Stimulated activated CD8-positive, alpha-beta memory T cell treated with anti-CD3 and anti-CD28 coated beads, Interleukin-12 subunit alpha, Interleukin-12 subunit beta, amount 100 ng/mL, for 1 hour (primary cell): ENCODE measurements around the gene KLHL7.
"Not testable (repeated sequence)": the region's sequence is repeated elsewhere in the genome, so short reads cannot be mapped to it uniquely, and the experiment has no call there.

Experiments
- DNase-seq: peaks from one replicate; pipeline ENCODE4 v3.0.0-alpha.2; 2020; ENCODE audit warnings: low read depth

The KLHL7 gene

GRCh38 chr7:23218196-23218595 is 112.6 kb downstream of the KLHL7 start:
- DNase-seq, result no peak

- no peak for DNase-seq
These were observed 115.2 kb downstream of the KLHL7 start for GRCh38 chr7:23220690-23221305.

- no peak for DNase-seq
These were observed 117.0 kb downstream of the KLHL7 start for GRCh38 chr7:23222439-23223030.

- not testable (repeated sequence) for DNase-seq
These were observed 118.8 kb downstream of the KLHL7 start for GRCh38 chr7:23224364-23224763.

GRCh38 chr7:23226844-23227450 is 121.4 kb downstream of the KLHL7 start:
- DNase-seq, result no peak
